ENCODE results near the gene OR2T6. TPM values are rescaled to one million over a fixed set of nuclear protein-coding genes. Genes with fewer than 3 reads are reported as not detected.
A peak's percentile ranks its signal among the peaks of the same experiment; 100 is the strongest.
"Not testable (repeated sequence)": the region's sequence is repeated elsewhere in the genome, so short reads cannot be mapped to it uniquely, and the experiment has no call there.

OR2T6 gene
- total and polyA plus RNA-seq, 9 donors: not detected

DNA sequence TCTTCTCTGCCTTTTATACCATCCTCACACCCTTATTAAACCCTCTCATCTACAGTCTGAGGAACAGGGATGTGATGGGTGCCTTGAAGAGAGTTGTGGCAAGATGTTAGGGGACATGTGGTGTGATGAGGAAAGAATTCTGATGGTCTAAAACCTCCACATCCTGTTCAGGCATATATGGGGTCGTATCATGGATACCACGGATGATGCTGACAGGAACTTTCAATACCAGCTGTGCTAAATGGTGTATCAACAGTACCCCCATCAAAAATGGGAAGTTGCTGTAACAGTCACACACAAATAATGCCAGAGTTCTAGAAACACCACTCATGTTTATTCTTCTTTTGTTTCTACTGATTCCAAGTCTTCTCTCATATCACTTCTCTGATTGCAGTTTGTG, 12.9 kb downstream of the OR2T6 start:
- DNase-seq: no peak
- Histone ChIP-seq H3K27me3 (ENCODE audit: control insufficient read depth, insufficient read depth, low read length) (no peaks in the 10 kb centered on the region), H3K36me3 (ENCODE audit: control insufficient read depth, insufficient read depth, low read length) (no peaks in the 10 kb centered on the region), H3K9me3 (replicated peaks; ENCODE audit: control insufficient read depth, low read depth, low read length) (peaks cover 32% of the 10 kb centered on the region), H3K4me3 (ENCODE audit: low read length) (no peak overlapping the region), H3K27ac (ENCODE audit: low read length) (no peak overlapping the region), H3K4me1 (ENCODE audit: control insufficient read depth, insufficient read depth, low read length) (no peaks in the 10 kb centered on the region)
- 80% methylated on average over 1 of the region's 2 CpGs for WGBS (ENCODE audit: insufficient coverage)

DNA sequence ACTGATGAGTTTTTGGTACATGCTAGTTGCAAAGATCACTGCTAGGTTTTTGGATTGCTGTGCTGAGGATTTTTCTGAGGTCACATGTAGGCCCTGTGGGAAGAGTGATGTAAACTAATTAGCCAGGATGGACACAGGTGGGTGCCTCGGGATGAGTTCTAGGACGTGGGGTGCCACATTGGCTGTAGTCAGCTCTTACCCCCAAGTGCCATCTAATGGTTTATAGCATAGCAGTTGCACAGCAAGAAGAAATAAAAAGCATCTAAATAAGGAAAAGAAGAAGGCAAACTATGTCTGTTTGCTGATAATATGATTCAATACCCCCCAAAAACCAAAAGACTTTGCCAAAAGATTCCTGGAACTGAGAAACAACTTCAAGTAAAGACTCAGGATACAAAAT, 17.5 kb downstream of the OR2T6 start:
- Histone ChIP-seq H3K9me3 (replicated peaks; ENCODE audit: control insufficient read depth, low read depth, low read length) (peaks cover 27% of the 10 kb centered on the region), H3K4me3 (ENCODE audit: low read length) (no peak overlapping the region), H3K27me3 (ENCODE audit: control insufficient read depth, insufficient read depth, low read length) (no peaks in the 10 kb centered on the region), H3K27ac (ENCODE audit: low read length) (no peak overlapping the region), H3K36me3 (ENCODE audit: control insufficient read depth, insufficient read depth, low read length) (no peaks in the 10 kb centered on the region), H3K4me1 (ENCODE audit: control insufficient read depth, insufficient read depth, low read length) (no peaks in the 10 kb centered on the region)
- DNase-seq: no peak
- WGBS (ENCODE audit: insufficient coverage): no CpG with 5 or more reads among the region's 2 CpGs

DNA sequence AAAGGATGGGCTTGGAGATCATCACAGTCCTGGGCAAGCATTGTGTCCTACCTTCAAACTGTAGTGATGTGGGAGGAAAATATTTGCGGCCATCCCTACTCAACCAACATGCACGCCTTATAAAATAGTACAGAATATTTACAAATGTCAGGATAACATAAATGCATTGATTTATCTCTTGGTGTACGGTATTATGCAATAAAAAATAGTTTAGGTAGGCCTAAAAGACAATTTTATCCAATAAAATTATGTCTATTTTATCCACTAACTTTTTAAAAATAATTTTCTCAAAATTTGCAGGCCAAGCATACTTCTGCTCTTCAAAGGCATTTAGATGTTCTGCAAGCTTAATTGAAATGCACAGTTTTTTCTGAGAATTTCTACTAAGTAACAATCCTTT, 27.2 kb downstream of the OR2T6 start, which contains the start of gene OR2T1:
TSS of gene OR2T1 (plus strand) at position 301 of the 400 bp plus-strand sequence. CDS start 3,100 bp downstream, outside the sequence.
- Histone ChIP-seq H3K27ac (ENCODE audit: low read length) (no peak within 1 kb of the TSS), H3K9me3 (replicated peaks; ENCODE audit: control insufficient read depth, low read depth, low read length) (peaks cover 29% of the 10 kb centered on the region), H3K27me3 (ENCODE audit: control insufficient read depth, insufficient read depth, low read length) (no peaks in the 10 kb centered on the region), H3K4me3 (ENCODE audit: low read length) (no peak within 1 kb of the TSS), H3K36me3 (ENCODE audit: control insufficient read depth, insufficient read depth, low read length) (no peaks in the 10 kb centered on the region), H3K4me1 (ENCODE audit: control insufficient read depth, insufficient read depth, low read length) (no peaks in the 10 kb centered on the region)
- no peak for DNase-seq
- WGBS (ENCODE audit: insufficient coverage): no CpG with 5 or more reads among the region's 3 CpGs

DNA sequence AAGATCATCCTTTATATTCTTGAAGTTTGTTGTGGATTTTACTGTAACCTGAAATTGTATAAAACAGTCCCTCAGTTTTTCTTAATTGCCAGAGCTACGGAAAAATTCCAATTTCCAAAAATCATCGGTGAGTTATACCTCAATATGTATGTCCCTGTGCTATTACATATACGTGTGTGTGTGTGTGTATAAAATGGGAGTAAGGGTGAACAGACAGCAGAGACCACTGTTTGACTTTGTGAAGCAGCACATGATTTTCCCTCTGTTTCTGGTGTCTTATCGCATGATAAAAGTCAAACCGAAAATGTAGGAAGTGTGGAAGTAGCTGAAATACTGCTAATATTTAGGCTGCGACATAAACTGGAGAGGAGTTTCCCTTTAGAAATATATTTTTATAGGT, 28.5 kb downstream of the OR2T6 start:
- 15% methylated on average over 1 of the region's 6 CpGs for WGBS (ENCODE audit: insufficient coverage)
- Histone ChIP-seq H3K36me3 (ENCODE audit: control insufficient read depth, insufficient read depth, low read length) (no peaks in the 10 kb centered on the region), H3K27me3 (ENCODE audit: control insufficient read depth, insufficient read depth, low read length) (no peaks in the 10 kb centered on the region), H3K9me3 (replicated peaks; ENCODE audit: control insufficient read depth, low read depth, low read length) (peaks cover 32% of the 10 kb centered on the region), H3K27ac (ENCODE audit: low read length) (no peak overlapping the region), H3K4me3 (ENCODE audit: low read length) (no peak overlapping the region), H3K4me1 (ENCODE audit: control insufficient read depth, insufficient read depth, low read length) (no peaks in the 10 kb centered on the region)
- peak; percentile 0 for DNase-seq

DNA sequence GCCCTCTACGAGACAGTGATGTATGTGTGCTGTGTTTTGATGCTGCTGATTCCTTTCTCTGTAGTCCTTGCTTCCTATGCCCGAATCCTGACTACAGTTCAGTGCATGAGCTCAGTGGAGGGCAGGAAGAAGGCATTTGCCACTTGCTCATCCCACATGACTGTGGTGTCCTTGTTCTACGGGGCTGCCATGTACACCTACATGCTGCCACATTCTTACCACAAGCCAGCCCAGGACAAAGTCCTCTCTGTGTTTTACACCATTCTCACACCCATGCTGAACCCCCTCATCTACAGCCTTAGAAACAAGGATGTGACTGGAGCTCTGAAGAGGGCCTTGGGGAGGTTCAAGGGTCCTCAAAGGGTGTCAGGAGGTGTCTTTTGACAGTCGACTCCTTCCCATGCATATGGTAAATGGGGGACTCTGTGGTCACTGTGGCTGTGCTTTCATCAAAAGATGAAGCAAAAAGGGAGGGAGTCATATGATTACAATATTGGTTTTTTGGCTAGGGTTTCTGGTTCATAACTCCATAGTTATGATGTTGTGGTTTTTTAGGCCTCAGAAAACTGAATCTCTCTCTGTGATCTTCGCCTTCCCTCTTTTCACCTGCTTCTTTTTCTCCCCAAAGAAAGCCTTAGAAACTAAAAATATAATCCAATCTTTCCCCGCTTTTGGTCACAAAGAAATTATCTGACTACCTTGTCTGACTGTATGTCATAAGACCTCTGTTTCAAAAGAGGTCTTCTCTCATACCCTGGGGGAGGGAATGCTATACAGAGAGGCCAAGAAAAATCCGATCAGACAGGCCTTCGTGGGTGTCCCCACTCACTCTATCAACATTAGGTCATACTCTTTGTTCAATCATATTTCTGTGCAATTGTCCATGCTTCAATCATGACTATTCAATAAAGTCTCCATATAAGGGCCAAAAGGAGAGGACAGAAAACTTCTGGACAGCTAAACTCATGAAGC, 31.5 kb downstream of the OR2T6 start:
- DNase-seq: no peak
- H3K36me3 ChIP-seq (ENCODE audit: control insufficient read depth, insufficient read depth, low read length): no peaks in the 10 kb centered on the region
- 52% methylated on average over 3 of the region's 8 CpGs for WGBS (ENCODE audit: insufficient coverage)

DNA sequence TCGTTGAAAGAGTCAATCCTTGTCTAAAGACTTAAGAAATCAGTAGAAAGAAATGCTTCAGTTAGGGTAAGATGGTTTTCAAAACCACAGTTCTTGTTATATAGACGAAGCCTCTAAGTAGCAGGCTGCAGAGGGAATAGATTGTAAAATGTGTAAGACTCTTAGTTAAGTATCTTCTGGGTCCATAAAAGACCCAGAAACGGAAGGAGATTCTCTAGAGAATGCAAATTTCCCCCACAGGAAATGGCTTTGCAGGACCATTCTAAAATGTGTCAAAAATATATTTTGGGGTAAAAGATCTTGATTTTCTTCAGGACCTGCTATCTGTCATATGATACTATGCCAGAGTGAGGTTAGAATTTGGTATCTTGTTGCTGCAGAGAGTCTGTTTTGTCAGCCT, 40.7 kb downstream of the OR2T6 start:
- Histone ChIP-seq H3K36me3 (ENCODE audit: control insufficient read depth, insufficient read depth, low read length) (no peaks in the 10 kb centered on the region), H3K27me3 (ENCODE audit: control insufficient read depth, insufficient read depth, low read length) (no peaks in the 10 kb centered on the region), H3K4me3 (ENCODE audit: low read length) (no peak overlapping the region), H3K4me1 (ENCODE audit: control insufficient read depth, insufficient read depth, low read length) (no peaks in the 10 kb centered on the region), H3K9me3 (replicated peaks; ENCODE audit: control insufficient read depth, low read depth, low read length) (peaks cover 41% of the 10 kb centered on the region), H3K27ac (ENCODE audit: low read length) (no peak overlapping the region)
- no CpG with 5 or more reads among the region's 3 CpGs for WGBS (ENCODE audit: insufficient coverage)
- no peak for DNase-seq

More for the DNA sequence above, 31.5 kb downstream of the OR2T6 start:
- Histone ChIP-seq H3K27ac (ENCODE audit: low read length) (no peak overlapping the region), H3K4me1 (ENCODE audit: control insufficient read depth, insufficient read depth, low read length) (no peaks in the 10 kb centered on the region), H3K9me3 (replicated peaks; ENCODE audit: control insufficient read depth, low read depth, low read length) (peaks cover 33% of the 10 kb centered on the region), H3K4me3 (ENCODE audit: low read length) (no peak overlapping the region), H3K27me3 (ENCODE audit: control insufficient read depth, insufficient read depth, low read length) (no peaks in the 10 kb centered on the region)

DNA sequence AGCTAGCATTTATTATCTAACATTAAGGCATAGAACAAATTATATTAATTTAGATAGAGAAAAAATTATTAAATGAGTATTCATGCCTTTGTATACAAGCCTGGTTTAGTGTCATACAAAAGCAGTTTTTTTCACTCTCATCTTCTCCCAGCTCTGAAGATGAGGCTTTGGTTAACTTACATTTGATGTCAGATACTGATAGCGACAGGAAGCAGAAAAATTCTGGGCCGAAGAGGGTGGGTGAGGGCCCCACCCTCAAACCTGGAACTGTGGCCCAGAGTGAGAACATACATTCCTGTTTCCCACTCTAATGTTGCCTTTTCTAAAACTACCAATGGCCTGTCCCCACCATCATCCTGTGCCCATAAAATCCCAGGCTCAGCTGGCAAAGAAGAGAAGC, 42.3 kb downstream of the OR2T6 start:
- Histone ChIP-seq H3K27me3 (ENCODE audit: control insufficient read depth, insufficient read depth, low read length) (no peaks in the 10 kb centered on the region), H3K36me3 (ENCODE audit: control insufficient read depth, insufficient read depth, low read length) (no peaks in the 10 kb centered on the region), H3K4me3 (ENCODE audit: low read length) (no peak overlapping the region), H3K4me1 (ENCODE audit: control insufficient read depth, insufficient read depth, low read length) (no peaks in the 10 kb centered on the region), H3K9me3 (replicated peaks; ENCODE audit: control insufficient read depth, low read depth, low read length) (peaks cover 32% of the 10 kb centered on the region), H3K27ac (ENCODE audit: low read length) (no peak overlapping the region)
- WGBS (ENCODE audit: insufficient coverage): no CpG with 5 or more reads among the region's 2 CpGs
- no peak for DNase-seq

DNA sequence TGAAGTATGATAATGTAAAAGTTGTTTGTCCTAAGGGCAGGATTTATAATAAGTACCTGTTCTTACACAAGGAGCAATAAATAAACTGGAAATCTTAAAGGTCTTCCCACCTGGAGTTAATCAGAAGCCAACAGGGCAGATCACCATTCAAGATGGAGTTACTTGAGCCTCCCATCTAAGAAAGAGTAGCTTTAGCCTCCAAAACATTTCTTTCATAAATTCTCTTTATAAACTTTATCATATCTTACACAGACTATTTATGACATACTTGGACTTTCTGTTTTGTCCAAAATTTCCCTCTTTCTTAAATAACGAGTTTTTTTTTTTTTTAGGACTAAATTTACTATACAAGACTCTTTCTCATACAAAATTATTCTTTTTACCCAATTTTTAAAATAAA, 45.8 kb downstream of the OR2T6 start:
- WGBS (ENCODE audit: insufficient coverage): no CpG with 5 or more reads among the region's 1 CpG
- no peaks in the 10 kb centered on the region for H3K36me3 ChIP-seq (ENCODE audit: control insufficient read depth, insufficient read depth, low read length)
- no peak overlapping the region for H3K4me3 ChIP-seq (ENCODE audit: low read length)
- H3K9me3 ChIP-seq (replicated peaks; ENCODE audit: control insufficient read depth, low read depth, low read length): peaks cover 30% of the 10 kb centered on the region
- H3K4me1 ChIP-seq (ENCODE audit: control insufficient read depth, insufficient read depth, low read length): no peaks in the 10 kb centered on the region
- no peaks in the 10 kb centered on the region for H3K27me3 ChIP-seq (ENCODE audit: control insufficient read depth, insufficient read depth, low read length)
- no peak overlapping the region for H3K27ac ChIP-seq (ENCODE audit: low read length)
- DNase-seq: no peak

DNA sequence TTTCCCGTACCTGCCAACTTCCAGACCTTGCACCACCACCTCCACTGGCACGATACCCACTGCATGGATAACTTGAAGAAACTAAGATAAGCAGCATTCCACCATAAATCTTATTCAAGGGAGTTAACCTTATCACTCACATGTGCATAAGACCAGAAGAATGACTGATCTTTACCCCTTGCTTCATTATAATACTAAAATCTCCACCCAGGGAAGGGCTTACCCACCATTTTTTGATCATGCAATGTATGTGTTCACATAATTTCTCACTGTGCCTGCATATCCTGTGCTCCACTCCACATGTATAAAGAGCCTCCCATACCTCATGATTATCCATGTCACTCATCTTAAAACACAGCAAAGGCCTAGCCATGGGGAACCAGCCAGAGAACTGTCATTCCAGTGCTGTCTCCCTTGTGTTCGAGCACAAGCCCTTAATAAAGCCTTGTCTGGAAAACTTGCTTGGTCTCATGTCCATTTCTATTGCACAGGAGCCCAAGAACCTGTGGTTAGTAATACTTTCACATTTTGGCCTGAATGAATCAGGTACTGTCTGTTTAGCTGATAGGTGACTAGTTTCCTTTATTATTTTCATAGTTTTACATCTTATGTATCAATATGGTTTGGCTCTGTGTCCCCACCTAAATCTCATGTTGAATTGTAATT, 52.1 kb downstream of the OR2T6 start:
- not testable (repeated sequence) for H3K27ac ChIP-seq (ENCODE audit: low read length); H3K36me3 ChIP-seq (ENCODE audit: control insufficient read depth, insufficient read depth, low read length); H3K4me1 ChIP-seq (ENCODE audit: control insufficient read depth, insufficient read depth, low read length); DNase-seq; H3K27me3 ChIP-seq (ENCODE audit: control insufficient read depth, insufficient read depth, low read length); H3K4me3 ChIP-seq (ENCODE audit: low read length)
- peaks cover 22% of the 10 kb centered on the region for H3K9me3 ChIP-seq (replicated peaks; ENCODE audit: control insufficient read depth, low read depth, low read length)
- WGBS (ENCODE audit: insufficient coverage): 56% methylated on average over 2 of the region's 3 CpGs

DNA sequence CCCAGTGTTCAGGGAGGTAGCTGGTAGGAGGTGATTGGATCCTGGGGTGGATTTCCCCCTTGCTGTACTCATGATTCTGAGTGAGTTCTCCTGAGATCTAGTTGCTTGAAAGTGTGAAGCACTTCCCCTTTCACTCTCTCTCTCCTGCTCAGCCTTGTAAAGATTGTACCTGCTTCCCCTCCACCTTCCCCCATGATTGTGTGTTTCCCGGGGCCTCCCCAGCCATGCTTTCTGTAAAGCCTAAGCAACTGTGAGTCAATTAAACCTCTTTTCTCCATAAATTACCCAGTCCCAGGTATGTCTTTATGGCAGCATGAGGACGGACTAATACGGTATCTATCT, 52.6 kb downstream of the OR2T6 start:
- H3K9me3 ChIP-seq (replicated peaks; ENCODE audit: control insufficient read depth, low read depth, low read length): peaks cover 23% of the 10 kb centered on the region
- not testable (repeated sequence) for H3K36me3 ChIP-seq (ENCODE audit: control insufficient read depth, insufficient read depth, low read length); H3K27me3 ChIP-seq (ENCODE audit: control insufficient read depth, insufficient read depth, low read length); H3K4me1 ChIP-seq (ENCODE audit: control insufficient read depth, insufficient read depth, low read length); H3K4me3 ChIP-seq (ENCODE audit: low read length); H3K27ac ChIP-seq (ENCODE audit: low read length); DNase-seq
- 91% methylated on average over 1 of the region's 3 CpGs for WGBS (ENCODE audit: insufficient coverage)
